ENCODE results near the gene HAX1.
A peak's percentile ranks its signal among the peaks of the same experiment; 100 is the strongest.

HAX1 gene

DNA sequence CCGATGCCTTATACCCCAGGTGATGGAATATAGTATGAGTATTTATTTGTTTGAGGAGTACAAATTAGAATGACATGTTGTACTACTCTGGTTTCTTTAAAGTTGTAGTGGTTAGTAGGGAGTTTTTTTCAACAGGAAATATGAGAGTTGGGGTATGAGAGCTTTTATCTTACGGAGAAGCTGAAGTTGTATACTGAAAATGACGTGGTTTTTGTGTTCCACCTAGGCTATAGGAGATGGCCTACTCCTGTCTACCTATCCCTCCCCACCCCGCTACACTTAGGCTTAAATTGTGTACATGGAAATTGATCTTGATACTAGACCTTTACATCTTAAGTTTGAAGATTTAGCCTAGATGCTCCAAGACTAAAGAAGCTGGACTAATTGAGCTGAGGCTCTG, 6.8 kb upstream of the HAX1 start:
- TF ChIP-seq, protein P1, sequence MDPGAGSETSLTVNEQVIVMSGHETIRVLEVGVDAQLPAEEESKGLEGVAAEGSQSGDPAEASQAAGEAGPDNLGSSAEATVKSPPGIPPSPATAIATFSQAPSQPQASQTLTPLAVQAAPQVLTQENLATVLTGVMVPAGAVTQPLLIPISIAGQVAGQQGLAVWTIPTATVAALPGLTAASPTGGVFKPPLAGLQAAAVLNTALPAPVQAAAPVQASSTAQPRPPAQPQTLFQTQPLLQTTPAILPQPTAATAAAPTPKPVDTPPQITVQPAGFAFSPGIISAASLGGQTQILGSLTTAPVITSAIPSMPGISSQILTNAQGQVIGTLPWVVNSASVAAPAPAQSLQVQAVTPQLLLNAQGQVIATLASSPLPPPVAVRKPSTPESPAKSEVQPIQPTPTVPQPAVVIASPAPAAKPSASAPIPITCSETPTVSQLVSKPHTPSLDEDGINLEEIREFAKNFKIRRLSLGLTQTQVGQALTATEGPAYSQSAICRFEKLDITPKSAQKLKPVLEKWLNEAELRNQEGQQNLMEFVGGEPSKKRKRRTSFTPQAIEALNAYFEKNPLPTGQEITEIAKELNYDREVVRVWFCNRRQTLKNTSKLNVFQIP (CRISPR knock-in tag; IDR thresholded peaks at IDR 0.05; ENCODE audit: borderline replicate concordance, low read depth) = no peak
- TF ChIP-seq ZNF70 (CRISPR knock-in tag; IDR thresholded peaks at IDR 0.05) (no peak), RARB (CRISPR knock-in tag; IDR thresholded peaks at IDR 0.05) (no peak), ZC3H10 (CRISPR knock-in tag; IDR thresholded peaks at IDR 0.05) (no peak), CSDC2 (CRISPR knock-in tag; IDR thresholded peaks at IDR 0.05) (no peak), ZFP3 (CRISPR knock-in tag; IDR thresholded peaks at IDR 0.05) (no peak), OSR1 (CRISPR knock-in tag; IDR thresholded peaks at IDR 0.05) (no peak), GLIS3 (CRISPR knock-in tag; IDR thresholded peaks at IDR 0.05) (no peak), ESRRG (CRISPR knock-in tag; IDR thresholded peaks at IDR 0.05) (no peak), ARNTL (CRISPR knock-in tag; IDR thresholded peaks at IDR 0.05; ENCODE audit: borderline replicate concordance, low read depth) (no peak), SNAI2 (CRISPR knock-in tag; IDR thresholded peaks at IDR 0.05) (no peak)
- TF ChIP-seq, protein P2, sequence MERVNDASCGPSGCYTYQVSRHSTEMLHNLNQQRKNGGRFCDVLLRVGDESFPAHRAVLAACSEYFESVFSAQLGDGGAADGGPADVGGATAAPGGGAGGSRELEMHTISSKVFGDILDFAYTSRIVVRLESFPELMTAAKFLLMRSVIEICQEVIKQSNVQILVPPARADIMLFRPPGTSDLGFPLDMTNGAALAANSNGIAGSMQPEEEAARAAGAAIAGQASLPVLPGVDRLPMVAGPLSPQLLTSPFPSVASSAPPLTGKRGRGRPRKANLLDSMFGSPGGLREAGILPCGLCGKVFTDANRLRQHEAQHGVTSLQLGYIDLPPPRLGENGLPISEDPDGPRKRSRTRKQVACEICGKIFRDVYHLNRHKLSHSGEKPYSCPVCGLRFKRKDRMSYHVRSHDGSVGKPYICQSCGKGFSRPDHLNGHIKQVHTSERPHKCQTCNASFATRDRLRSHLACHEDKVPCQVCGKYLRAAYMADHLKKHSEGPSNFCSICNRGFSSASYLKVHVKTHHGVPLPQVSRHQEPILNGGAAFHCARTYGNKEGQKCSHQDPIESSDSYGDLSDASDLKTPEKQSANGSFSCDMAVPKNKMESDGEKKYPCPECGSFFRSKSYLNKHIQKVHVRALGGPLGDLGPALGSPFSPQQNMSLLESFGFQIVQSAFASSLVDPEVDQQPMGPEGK (CRISPR knock-in tag; IDR thresholded peaks at IDR 0.05; ENCODE audit: borderline replicate concordance) = no peak
- ATAC-seq = no peak

DNA sequence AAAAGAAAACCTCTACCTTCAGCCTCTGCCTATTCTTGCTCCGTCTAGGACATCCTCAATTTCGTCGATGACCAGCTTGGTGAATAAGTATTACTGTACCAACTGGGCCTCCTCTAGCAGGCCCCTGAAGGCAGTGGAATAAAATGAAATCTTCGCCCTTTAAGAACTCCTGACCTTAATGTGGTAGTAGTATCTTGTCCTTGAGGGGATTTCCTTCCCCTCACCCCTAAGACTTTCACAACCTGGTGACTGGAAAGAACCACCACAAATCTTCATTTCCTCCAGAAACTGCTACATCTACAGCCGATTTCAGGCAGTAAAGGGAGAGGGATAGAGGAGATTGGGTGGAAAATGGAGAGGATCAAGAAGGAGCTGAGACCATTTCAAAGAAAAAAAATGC, 1.6 kb upstream of the HAX1 start:
- TF ChIP-seq, protein P1 (CRISPR knock-in tag; IDR thresholded peaks at IDR 0.05; ENCODE audit: borderline replicate concordance, low read depth) = no peak
- TF ChIP-seq ZNF70 (CRISPR knock-in tag; IDR thresholded peaks at IDR 0.05) = no peak
- TF ChIP-seq BACH2 (CRISPR knock-in tag; IDR thresholded peaks at IDR 0.05; ENCODE audit: borderline replicate concordance) = no peak
- TF ChIP-seq ZFP30 (CRISPR knock-in tag; IDR thresholded peaks at IDR 0.05) = no peak
- TF ChIP-seq PPARA (CRISPR knock-in tag; IDR thresholded peaks at IDR 0.05; ENCODE audit: borderline replicate concordance) = no peak
- no peak for TF ChIP-seq OSR1 (CRISPR knock-in tag; IDR thresholded peaks at IDR 0.05)
- TF ChIP-seq, protein P3, sequence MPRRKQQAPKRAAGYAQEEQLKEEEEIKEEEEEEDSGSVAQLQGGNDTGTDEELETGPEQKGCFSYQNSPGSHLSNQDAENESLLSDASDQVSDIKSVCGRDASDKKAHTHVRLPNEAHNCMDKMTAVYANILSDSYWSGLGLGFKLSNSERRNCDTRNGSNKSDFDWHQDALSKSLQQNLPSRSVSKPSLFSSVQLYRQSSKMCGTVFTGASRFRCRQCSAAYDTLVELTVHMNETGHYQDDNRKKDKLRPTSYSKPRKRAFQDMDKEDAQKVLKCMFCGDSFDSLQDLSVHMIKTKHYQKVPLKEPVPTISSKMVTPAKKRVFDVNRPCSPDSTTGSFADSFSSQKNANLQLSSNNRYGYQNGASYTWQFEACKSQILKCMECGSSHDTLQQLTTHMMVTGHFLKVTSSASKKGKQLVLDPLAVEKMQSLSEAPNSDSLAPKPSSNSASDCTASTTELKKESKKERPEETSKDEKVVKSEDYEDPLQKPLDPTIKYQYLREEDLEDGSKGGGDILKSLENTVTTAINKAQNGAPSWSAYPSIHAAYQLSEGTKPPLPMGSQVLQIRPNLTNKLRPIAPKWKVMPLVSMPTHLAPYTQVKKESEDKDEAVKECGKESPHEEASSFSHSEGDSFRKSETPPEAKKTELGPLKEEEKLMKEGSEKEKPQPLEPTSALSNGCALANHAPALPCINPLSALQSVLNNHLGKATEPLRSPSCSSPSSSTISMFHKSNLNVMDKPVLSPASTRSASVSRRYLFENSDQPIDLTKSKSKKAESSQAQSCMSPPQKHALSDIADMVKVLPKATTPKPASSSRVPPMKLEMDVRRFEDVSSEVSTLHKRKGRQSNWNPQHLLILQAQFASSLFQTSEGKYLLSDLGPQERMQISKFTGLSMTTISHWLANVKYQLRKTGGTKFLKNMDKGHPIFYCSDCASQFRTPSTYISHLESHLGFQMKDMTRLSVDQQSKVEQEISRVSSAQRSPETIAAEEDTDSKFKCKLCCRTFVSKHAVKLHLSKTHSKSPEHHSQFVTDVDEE (CRISPR knock-in tag; IDR thresholded peaks at IDR 0.05) = no peak
- no peak for ATAC-seq

DNA sequence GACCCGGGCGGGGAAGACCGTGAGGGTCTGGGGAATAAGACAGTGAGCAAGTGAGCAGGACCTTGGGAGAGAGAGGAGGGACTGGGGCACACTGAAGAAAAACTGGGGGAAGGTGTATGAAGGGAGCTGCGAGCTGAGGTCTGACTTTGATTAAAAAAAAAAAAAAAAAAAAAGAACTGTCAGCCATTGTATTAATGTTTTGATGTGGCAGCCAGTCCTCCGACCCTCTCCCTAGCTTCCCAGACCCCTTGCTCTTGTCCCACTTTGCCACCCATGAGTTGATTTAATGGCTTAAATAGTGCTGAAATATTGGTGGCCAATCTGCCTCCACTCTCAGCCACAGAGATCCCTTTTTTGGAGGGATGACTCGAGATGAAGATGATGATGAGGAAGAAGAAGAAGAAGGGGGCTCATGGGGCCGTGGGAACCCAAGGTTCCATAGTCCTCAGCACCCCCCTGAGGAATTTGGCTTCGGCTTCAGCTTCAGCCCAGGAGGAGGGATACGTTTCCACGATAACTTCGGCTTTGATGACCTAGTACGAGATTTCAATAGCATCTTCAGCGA, 652 bp downstream of the HAX1 start:
- peak; percentile 3; the same call in 2 of the 3 replicates for ATAC-seq
- TF ChIP-seq BACH2 (CRISPR knock-in tag; IDR thresholded peaks at IDR 0.05; ENCODE audit: borderline replicate concordance) = no peak
- no peak for TF ChIP-seq ZNF70 (CRISPR knock-in tag; IDR thresholded peaks at IDR 0.05)
- TF ChIP-seq RARB (CRISPR knock-in tag; IDR thresholded peaks at IDR 0.05) = no peak
- TF ChIP-seq ZC3H10 (CRISPR knock-in tag; IDR thresholded peaks at IDR 0.05) = no peak
- TF ChIP-seq ISL1 (CRISPR knock-in tag; IDR thresholded peaks at IDR 0.05) = no peak
- TF ChIP-seq ZNF565 (CRISPR knock-in tag; conservative IDR thresholded peaks at IDR 0.05; ENCODE audit: low read depth) = no peak
- no peak for TF ChIP-seq ZFP30 (CRISPR knock-in tag; IDR thresholded peaks at IDR 0.05)
- TF ChIP-seq OSR1 (CRISPR knock-in tag; IDR thresholded peaks at IDR 0.05) = no peak
- TF ChIP-seq, protein P1 (CRISPR knock-in tag; IDR thresholded peaks at IDR 0.05; ENCODE audit: borderline replicate concordance, low read depth) = no peak
- TF ChIP-seq TOX (CRISPR knock-in tag; IDR thresholded peaks at IDR 0.05; ENCODE audit: borderline replicate concordance) = no peak
- TF ChIP-seq, protein P2 (CRISPR knock-in tag; IDR thresholded peaks at IDR 0.05; ENCODE audit: borderline replicate concordance) = no peak
- TF ChIP-seq ZNF8 (CRISPR knock-in tag; IDR thresholded peaks at IDR 0.05) = no peak
- TF ChIP-seq CSDC2 (CRISPR knock-in tag; IDR thresholded peaks at IDR 0.05) = no peak
- no peak for TF ChIP-seq ZFP3 (CRISPR knock-in tag; IDR thresholded peaks at IDR 0.05)
- TF ChIP-seq TCF4 (CRISPR knock-in tag; IDR thresholded peaks at IDR 0.05; ENCODE audit: borderline replicate concordance) = no peak
- TF ChIP-seq, protein P4, sequence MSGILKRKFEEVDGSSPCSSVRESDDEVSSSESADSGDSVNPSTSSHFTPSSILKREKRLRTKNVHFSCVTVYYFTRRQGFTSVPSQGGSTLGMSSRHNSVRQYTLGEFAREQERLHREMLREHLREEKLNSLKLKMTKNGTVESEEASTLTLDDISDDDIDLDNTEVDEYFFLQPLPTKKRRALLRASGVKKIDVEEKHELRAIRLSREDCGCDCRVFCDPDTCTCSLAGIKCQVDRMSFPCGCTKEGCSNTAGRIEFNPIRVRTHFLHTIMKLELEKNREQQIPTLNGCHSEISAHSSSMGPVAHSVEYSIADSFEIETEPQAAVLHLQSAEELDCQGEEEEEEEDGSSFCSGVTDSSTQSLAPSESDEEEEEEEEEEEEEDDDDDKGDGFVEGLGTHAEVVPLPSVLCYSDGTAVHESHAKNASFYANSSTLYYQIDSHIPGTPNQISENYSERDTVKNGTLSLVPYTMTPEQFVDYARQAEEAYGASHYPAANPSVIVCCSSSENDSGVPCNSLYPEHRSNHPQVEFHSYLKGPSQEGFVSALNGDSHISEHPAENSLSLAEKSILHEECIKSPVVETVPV (CRISPR knock-in tag; IDR thresholded peaks at IDR 0.05) = no peak

Measured in SK-N-SH treated with all-trans-retinoic acid at 6 μM for 48 hours (cell line).